ENCODE measurements around the gene LRMDA. TPM values are rescaled to one million over a fixed set of nuclear protein-coding genes. Genes with fewer than 3 reads are reported as not detected.

The LRMDA gene
- total RNA-seq, 5 donors from 2014 or later (not counting 1 experiment from before 2014, with no cell fraction given), result 0.30 to 1.2 TPM; not detected in 3

GRCh38 chr10:75736151-75736640, 304.8 kb downstream of the LRMDA start:
- H3K4me1 ChIP-seq (ENCODE audit: control insufficient read depth in 1 of 2, extremely low read depth in 1 of 2, insufficient read depth in 2 of 2, low read length in 2 of 2), result no peaks in the 10 kb centered on the region
- no peak overlapping the region for H3K4me3 ChIP-seq (ENCODE audit: control insufficient read depth in 1 of 2, extremely low read depth in 1 of 2, low read length in 1 of 2)
- POLR2A ChIA-PET, result no interaction called here
- no peaks in the 10 kb centered on the region for H3K36me3 ChIP-seq (ENCODE audit: control insufficient read depth in 2 of 2, extremely low read depth in 1 of 2, insufficient read depth in 1 of 2, low read length in 1 of 2)
- no peak overlapping the region for H3K27ac ChIP-seq (ENCODE audit: low read length)
- no peak for DNase-seq
- Mint-ChIP-seq H3K4me1 (no peaks in the 10 kb centered on the region), H3K36me3 (no peaks in the 10 kb centered on the region), H3K27me3 (peaks cover 6 to 15% of the 10 kb centered on the region in 2 donors), H3K9me3 (peaks cover 0 to 4% (median 0%) of the 10 kb centered on the region in 3 donors), H3K27ac (no peak overlapping the region), H3K4me3 (no peak overlapping the region)
- WGBS (ENCODE audit: insufficient coverage), result 80% methylated on average over 1 of the region's 5 CpGs
- H3K27me3 ChIP-seq (replicated peaks in 1 of 2; ENCODE audit: control insufficient read depth in 2 of 2, extremely low read depth in 1 of 2, insufficient read depth in 2 of 2, low read length in 1 of 2), result peaks cover 0 to 4% of the 10 kb centered on the region in 2 experiments
- CTCF ChIA-PET, result interaction anchor here (0.6 to 0.7 kb wide), 2 partner anchors 195 to 825 kb away, joined by 3 read pairs; no protein-coding TSS in a partner anchor
- no peaks in the 10 kb centered on the region for H3K9me3 ChIP-seq
- ATAC-seq (replicated peaks in 1 of 4), result no peak

GRCh38 chr10:75736889-75737579, 305.6 kb downstream of the LRMDA start:
- Mint-ChIP-seq H3K4me3 (no peak overlapping the region), H3K27ac (no peak overlapping the region), H3K4me1 (no peaks in the 10 kb centered on the region), H3K9me3 (peaks cover 0 to 4% (median 0%) of the 10 kb centered on the region in 3 donors), H3K27me3 (peaks cover 7 to 15% of the 10 kb centered on the region in 2 donors), H3K36me3 (no peaks in the 10 kb centered on the region)
- no peaks in the 10 kb centered on the region for H3K9me3 ChIP-seq
- WGBS (ENCODE audit: insufficient coverage), result 79% methylated on average over 10 of the region's 15 CpGs
- DNase-seq (no peak), ATAC-seq (replicated peaks in 1 of 4) (no peak)
- H3K27me3 ChIP-seq (replicated peaks in 1 of 2; ENCODE audit: control insufficient read depth in 2 of 2, extremely low read depth in 1 of 2, insufficient read depth in 2 of 2, low read length in 1 of 2), result peaks cover 0 to 4% of the 10 kb centered on the region in 2 experiments
- no peaks in the 10 kb centered on the region for H3K36me3 ChIP-seq (ENCODE audit: control insufficient read depth in 2 of 2, extremely low read depth in 1 of 2, insufficient read depth in 1 of 2, low read length in 1 of 2)
- POLR2A ChIA-PET, result no interaction called here
- H3K4me1 ChIP-seq (ENCODE audit: control insufficient read depth in 1 of 2, extremely low read depth in 1 of 2, insufficient read depth in 2 of 2, low read length in 2 of 2), result no peaks in the 10 kb centered on the region
- CTCF ChIA-PET, result interaction anchor here (0.6 to 0.7 kb wide), 2 partner anchors 195 to 824 kb away, joined by 3 read pairs; no protein-coding TSS in a partner anchor
- H3K27ac ChIP-seq (ENCODE audit: low read length), result no peak overlapping the region
- no peak overlapping the region for H3K4me3 ChIP-seq (ENCODE audit: control insufficient read depth in 1 of 2, extremely low read depth in 1 of 2, low read length in 1 of 2)

GRCh38 chr10:75737580-75737949, 306.1 kb downstream of the LRMDA start:
- Histone ChIP-seq H3K36me3 (ENCODE audit: control insufficient read depth in 2 of 2, extremely low read depth in 1 of 2, insufficient read depth in 1 of 2, low read length in 1 of 2) (no peaks in the 10 kb centered on the region), H3K4me3 (ENCODE audit: control insufficient read depth in 1 of 2, extremely low read depth in 1 of 2, low read length in 1 of 2) (no peak overlapping the region), H3K27ac (ENCODE audit: low read length) (no peak overlapping the region), H3K9me3 (no peaks in the 10 kb centered on the region), H3K4me1 (ENCODE audit: control insufficient read depth in 1 of 2, extremely low read depth in 1 of 2, insufficient read depth in 2 of 2, low read length in 2 of 2) (no peaks in the 10 kb centered on the region), H3K27me3 (replicated peaks in 1 of 2; ENCODE audit: control insufficient read depth in 2 of 2, extremely low read depth in 1 of 2, insufficient read depth in 2 of 2, low read length in 1 of 2) (peaks cover 0 to 4% of the 10 kb centered on the region in 2 experiments)
- Mint-ChIP-seq H3K36me3 (no peaks in the 10 kb centered on the region), H3K27ac (no peak overlapping the region), H3K9me3 (peaks cover 0 to 4% (median 0%) of the 10 kb centered on the region in 3 donors), H3K4me1 (no peaks in the 10 kb centered on the region), H3K27me3 (peaks cover 7 to 15% of the 10 kb centered on the region in 2 donors), H3K4me3 (no peak overlapping the region)
- CTCF ChIA-PET, result no interaction called here
- POLR2A ChIA-PET, result no interaction called here
- DNase-seq (no peak), ATAC-seq (replicated peaks in 1 of 4) (no peak)
- WGBS (ENCODE audit: insufficient coverage), result 75% methylated on average over 2 of the region's 3 CpGs

GRCh38 chr10:75738924-75739323, 307.5 kb downstream of the LRMDA start:
- WGBS (ENCODE audit: insufficient coverage), result 100% methylated on average over 1 of the region's 9 CpGs
- no peak overlapping the region for H3K27ac ChIP-seq (ENCODE audit: low read length)
- Mint-ChIP-seq H3K9me3 (peaks cover 0 to 2% (median 0%) of the 10 kb centered on the region in 3 donors), H3K27ac (no peak overlapping the region), H3K4me1 (no peaks in the 10 kb centered on the region), H3K4me3 (no peak overlapping the region), H3K27me3 (peaks cover 8 to 10% of the 10 kb centered on the region in 2 donors), H3K36me3 (no peaks in the 10 kb centered on the region)
- H3K4me1 ChIP-seq (ENCODE audit: control insufficient read depth in 1 of 2, extremely low read depth in 1 of 2, insufficient read depth in 2 of 2, low read length in 2 of 2), result no peaks in the 10 kb centered on the region
- ATAC-seq (replicated peaks in 1 of 4) (no peak), DNase-seq (no peak)
- no peaks in the 10 kb centered on the region for H3K36me3 ChIP-seq (ENCODE audit: control insufficient read depth in 2 of 2, extremely low read depth in 1 of 2, insufficient read depth in 1 of 2, low read length in 1 of 2)
- ChIA-PET POLR2A (interaction anchor here in 1 of 2 donors (0.6 kb wide), 1 partner anchor 105 kb away, joined by 3 read pairs; no protein-coding TSS in a partner anchor), CTCF (no interaction called here)
- no peaks in the 10 kb centered on the region for H3K9me3 ChIP-seq
- H3K4me3 ChIP-seq (ENCODE audit: control insufficient read depth in 1 of 2, extremely low read depth in 1 of 2, low read length in 1 of 2), result no peak overlapping the region
- H3K27me3 ChIP-seq (replicated peaks in 1 of 2; ENCODE audit: control insufficient read depth in 2 of 2, extremely low read depth in 1 of 2, insufficient read depth in 2 of 2, low read length in 1 of 2), result peaks cover 0 to 4% of the 10 kb centered on the region in 2 experiments

GRCh38 chr10:75739414-75740143, 308.2 kb downstream of the LRMDA start:
- POLR2A ChIA-PET, result interaction anchor here in 1 of 2 donors (0.6 kb wide), 1 partner anchor 105 kb away, joined by 3 read pairs; no protein-coding TSS in a partner anchor
- CTCF ChIA-PET, result no interaction called here
- WGBS (ENCODE audit: insufficient coverage), result 72% methylated on average over 4 of the region's 8 CpGs

GRCh38 chr10:75740541-75740940, 309.1 kb downstream of the LRMDA start:
- H3K27ac Mint-ChIP-seq, result no peak overlapping the region
- H3K36me3 Mint-ChIP-seq, result no peaks in the 10 kb centered on the region
- ATAC-seq (replicated peaks in 1 of 4) (no peak), DNase-seq (no peak)
- WGBS (ENCODE audit: insufficient coverage), result no CpG with 5 or more reads among the region's 1 CpG
- H3K4me1 Mint-ChIP-seq, result no peaks in the 10 kb centered on the region
- no peaks in the 10 kb centered on the region for H3K9me3 Mint-ChIP-seq
- no peaks in the 10 kb centered on the region for H3K9me3 ChIP-seq
- POLR2A ChIA-PET, result no interaction called here
- no peak overlapping the region for H3K4me3 ChIP-seq (ENCODE audit: control insufficient read depth in 1 of 2, extremely low read depth in 1 of 2, low read length in 1 of 2)
- H3K27me3 ChIP-seq (replicated peaks in 1 of 2; ENCODE audit: control insufficient read depth in 2 of 2, extremely low read depth in 1 of 2, insufficient read depth in 2 of 2, low read length in 1 of 2), result peaks cover 0 to 4% of the 10 kb centered on the region in 2 experiments
- H3K36me3 ChIP-seq (ENCODE audit: control insufficient read depth in 2 of 2, extremely low read depth in 1 of 2, insufficient read depth in 1 of 2, low read length in 1 of 2), result no peaks in the 10 kb centered on the region
- CTCF ChIA-PET, result no interaction called here
- no peaks in the 10 kb centered on the region for H3K4me1 ChIP-seq (ENCODE audit: control insufficient read depth in 1 of 2, extremely low read depth in 1 of 2, insufficient read depth in 2 of 2, low read length in 2 of 2)
- H3K4me3 Mint-ChIP-seq, result no peak overlapping the region
- peaks cover 4 to 8% of the 10 kb centered on the region in 2 donors for H3K27me3 Mint-ChIP-seq
- no peak overlapping the region for H3K27ac ChIP-seq (ENCODE audit: low read length)

More at GRCh38 chr10:75739414-75740143, 308.2 kb downstream of the LRMDA start:
- H3K4me1 Mint-ChIP-seq, result no peaks in the 10 kb centered on the region
- no peaks in the 10 kb centered on the region for H3K9me3 ChIP-seq
- H3K27ac Mint-ChIP-seq, result no peak overlapping the region
- ATAC-seq (replicated peaks in 1 of 4), result no peak
- H3K36me3 ChIP-seq (ENCODE audit: control insufficient read depth in 2 of 2, extremely low read depth in 1 of 2, insufficient read depth in 1 of 2, low read length in 1 of 2), result no peaks in the 10 kb centered on the region
- no peak overlapping the region for H3K4me3 Mint-ChIP-seq
- H3K27ac ChIP-seq (ENCODE audit: low read length), result no peak overlapping the region
- H3K4me1 ChIP-seq (ENCODE audit: control insufficient read depth in 1 of 2, extremely low read depth in 1 of 2, insufficient read depth in 2 of 2, low read length in 2 of 2), result no peaks in the 10 kb centered on the region
- H3K4me3 ChIP-seq (ENCODE audit: control insufficient read depth in 1 of 2, extremely low read depth in 1 of 2, low read length in 1 of 2), result no peak overlapping the region
- peaks cover 0 to 4% of the 10 kb centered on the region in 2 experiments for H3K27me3 ChIP-seq (replicated peaks in 1 of 2; ENCODE audit: control insufficient read depth in 2 of 2, extremely low read depth in 1 of 2, insufficient read depth in 2 of 2, low read length in 1 of 2)
- H3K36me3 Mint-ChIP-seq, result no peaks in the 10 kb centered on the region
- no peaks in the 10 kb centered on the region for H3K9me3 Mint-ChIP-seq
- DNase-seq, result no peak
- peaks cover 8 to 9% of the 10 kb centered on the region in 2 donors for H3K27me3 Mint-ChIP-seq

Measured in T-cell (primary cell).